GM06990 (cell line): ENCODE results near the gene WDR45.

Experiments used
- DNase-seq: peaks from one replicate; pipeline ENCODE4 v3.0.0-alpha.2; 2011; ENCODE audit not compliant: insufficient read length; ENCODE audit errors: extremely low read depth
- H3K27me3 ChIP-seq: replicated peaks from 2 replicates; pipeline ENCODE4 v1.6.0; 2011; ENCODE audit warnings: low read length; ENCODE audit not compliant: control insufficient read depth, insufficient read depth
- H3K36me3 ChIP-seq: 2 replicates; pipeline ENCODE4 v1.5.1; 2011; ENCODE audit warnings: low read length; ENCODE audit not compliant: control insufficient read depth, insufficient read depth
- H3K4me3 ChIP-seq: replicated peaks from 2 replicates; pipeline ENCODE4 v1.5.1; 2011; ENCODE audit warnings: low read depth, mild to moderate bottlenecking, control low read depth, low read length
- TF ChIP-seq, protein P1 (sequence below): IDR thresholded peaks from 2 replicates; pipeline ENCODE4 v1.5.1; 2011; ENCODE audit warnings: low read length, control low read depth, mild to moderate bottlenecking, inconsistent platforms; ENCODE audit not compliant: insufficient read depth, poor library complexity, severe bottlenecking

Gene WDR45

DNA sequence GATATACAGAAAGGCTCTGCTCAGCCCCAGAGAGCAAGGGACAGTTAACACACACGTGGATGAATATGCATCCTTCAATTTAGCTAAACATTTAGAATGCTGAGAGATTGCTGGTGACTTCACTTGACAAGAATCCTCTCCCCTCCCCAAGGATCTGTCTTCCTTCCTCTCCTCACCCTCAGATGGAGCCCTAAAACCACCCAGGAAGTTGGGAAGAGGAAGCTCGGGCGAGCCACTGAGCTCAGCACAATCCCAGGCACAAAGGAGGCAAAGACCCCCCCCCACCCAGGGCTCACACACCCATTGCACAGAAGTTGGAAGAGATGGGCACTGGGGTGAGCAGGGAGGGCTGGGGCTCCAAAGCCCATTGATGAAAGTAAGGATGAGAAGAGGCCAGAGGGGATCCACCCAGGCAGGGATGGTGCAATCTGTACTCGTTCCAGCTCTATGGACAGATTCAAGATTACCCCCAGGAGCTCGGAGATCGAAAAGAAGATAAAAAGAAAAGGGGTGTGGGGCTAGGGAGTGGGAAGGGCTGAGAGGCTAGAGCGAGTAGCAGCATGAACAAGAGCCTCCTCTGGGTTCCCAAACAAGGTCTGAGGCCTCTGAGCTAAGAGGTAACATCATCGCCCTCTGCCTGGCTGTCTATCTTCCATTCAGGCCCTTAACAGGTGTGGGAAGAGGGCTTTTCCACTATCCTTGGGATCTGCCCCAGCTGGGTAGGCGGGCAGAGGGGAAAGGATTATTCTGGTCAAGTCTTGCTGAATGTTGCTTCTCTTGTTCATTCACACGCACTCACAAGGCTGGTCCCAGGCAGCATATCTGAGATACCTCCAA, 37.7 kb downstream of the WDR45 start:
- Histone ChIP-seq H3K27me3 (no peaks in the 10 kb centered on the region), H3K4me3 (peak overlapping the region; percentile 75), H3K36me3 (peaks cover 3% of the 10 kb centered on the region)
- no peak for DNase-seq
- TF ChIP-seq, protein P1, sequence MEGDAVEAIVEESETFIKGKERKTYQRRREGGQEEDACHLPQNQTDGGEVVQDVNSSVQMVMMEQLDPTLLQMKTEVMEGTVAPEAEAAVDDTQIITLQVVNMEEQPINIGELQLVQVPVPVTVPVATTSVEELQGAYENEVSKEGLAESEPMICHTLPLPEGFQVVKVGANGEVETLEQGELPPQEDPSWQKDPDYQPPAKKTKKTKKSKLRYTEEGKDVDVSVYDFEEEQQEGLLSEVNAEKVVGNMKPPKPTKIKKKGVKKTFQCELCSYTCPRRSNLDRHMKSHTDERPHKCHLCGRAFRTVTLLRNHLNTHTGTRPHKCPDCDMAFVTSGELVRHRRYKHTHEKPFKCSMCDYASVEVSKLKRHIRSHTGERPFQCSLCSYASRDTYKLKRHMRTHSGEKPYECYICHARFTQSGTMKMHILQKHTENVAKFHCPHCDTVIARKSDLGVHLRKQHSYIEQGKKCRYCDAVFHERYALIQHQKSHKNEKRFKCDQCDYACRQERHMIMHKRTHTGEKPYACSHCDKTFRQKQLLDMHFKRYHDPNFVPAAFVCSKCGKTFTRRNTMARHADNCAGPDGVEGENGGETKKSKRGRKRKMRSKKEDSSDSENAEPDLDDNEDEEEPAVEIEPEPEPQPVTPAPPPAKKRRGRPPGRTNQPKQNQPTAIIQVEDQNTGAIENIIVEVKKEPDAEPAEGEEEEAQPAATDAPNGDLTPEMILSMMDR, result no peak

DNA sequence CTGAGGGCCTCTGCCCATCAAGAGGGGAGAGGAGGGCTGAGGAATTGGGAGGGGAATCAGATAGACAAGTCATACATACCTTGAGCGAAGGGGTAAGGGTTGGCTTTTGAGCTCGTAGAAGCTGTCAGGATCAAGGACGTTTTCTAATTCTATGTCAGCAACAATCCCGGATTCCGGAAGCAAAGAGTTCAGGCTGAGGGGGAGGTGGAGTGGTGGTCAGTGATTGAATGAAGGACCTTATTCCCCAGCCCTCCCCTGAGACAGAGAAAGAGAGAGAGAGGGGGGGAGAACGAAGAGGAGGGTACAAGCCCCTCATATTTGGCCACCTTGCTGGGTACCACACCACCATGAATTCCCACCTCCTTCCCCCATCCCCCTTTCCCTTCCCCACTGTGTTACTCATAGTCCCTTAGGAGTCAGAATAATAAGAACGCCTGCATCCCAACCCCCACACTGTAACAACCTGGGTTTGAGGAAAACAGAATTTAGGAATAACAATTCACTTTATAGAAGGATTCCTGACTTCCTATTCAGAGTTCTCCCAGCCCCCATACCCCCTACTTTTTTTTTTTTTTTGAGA, 39.2 kb downstream of the WDR45 start:
- DNase-seq, result no peak
- Histone ChIP-seq H3K4me3 (no peak overlapping the region), H3K36me3 (peaks cover 3% of the 10 kb centered on the region), H3K27me3 (no peaks in the 10 kb centered on the region)
- TF ChIP-seq, protein P1, result no peak

DNA sequence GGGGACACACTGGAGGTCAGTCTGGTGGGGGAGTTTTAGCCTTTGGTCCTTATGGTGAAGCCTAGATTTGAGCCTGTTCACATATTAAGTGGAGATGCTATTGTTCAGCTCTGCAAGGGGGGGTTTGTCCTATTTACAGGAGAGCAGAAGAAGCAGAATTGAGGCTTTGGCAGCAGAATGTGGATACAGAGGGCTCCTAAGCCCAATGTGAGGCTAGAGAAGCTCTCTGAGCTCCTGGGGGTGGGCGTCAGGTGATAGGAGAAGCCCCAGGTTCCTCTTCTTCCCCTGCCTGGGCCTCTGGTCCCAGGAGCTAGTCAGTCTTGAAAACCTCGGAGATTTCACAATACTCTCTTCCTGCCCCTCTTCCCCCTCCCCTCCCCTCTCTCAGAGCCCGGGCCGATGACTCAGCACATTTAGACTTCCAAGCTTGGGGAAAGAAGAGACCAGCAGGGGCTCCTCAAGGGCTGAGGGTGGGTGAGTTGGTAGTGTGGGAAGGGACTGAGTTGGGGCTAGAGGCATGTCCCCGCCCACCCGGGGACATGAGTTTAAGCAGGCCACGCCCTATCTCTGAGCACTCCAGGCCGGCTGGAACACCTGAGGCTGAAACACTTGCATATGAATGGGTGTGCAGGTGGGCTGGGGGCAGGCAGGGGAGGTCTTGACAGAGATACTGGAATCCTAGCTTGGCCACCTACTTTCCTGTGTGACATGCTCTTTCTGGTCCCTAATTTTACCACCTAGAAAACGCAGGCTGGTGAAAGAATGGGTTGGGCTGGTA, 39.9 kb downstream of the WDR45 start:
- H3K4me3 ChIP-seq, result no peak overlapping the region
- DNase-seq, result no peak
- no peaks in the 10 kb centered on the region for H3K27me3 ChIP-seq
- TF ChIP-seq, protein P1, result no peak
- H3K36me3 ChIP-seq, result peaks cover 3% of the 10 kb centered on the region

DNA sequence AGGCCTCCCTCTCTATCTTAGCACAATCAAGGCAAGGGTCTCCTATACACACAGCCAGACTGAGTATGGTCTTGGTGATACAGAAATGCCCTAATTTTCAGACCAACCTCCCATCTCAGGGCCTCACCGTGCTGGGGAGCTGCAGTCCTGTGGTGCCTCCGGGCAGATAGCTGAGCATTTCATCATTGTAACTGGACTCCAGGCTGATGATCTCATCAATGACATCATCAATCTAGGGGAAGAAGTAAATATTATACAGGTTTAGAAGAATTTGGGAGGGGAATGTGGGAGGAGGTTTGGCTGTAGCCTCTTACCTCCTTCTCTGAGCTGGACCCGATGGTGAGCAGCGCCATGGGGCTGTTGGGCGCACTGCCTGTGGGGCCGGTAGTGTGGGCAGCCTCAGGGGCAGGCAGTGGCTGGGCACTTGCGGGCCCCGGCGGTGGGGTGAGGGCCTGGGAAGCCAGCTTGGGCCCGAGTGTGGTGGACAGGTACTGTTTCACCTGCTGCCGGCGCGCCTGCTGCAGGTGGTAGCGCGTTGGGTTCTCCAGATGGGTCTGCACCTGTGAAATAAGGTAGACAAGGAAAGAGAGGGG, 41.7 kb downstream of the WDR45 start:
- Histone ChIP-seq H3K27me3 (no peaks in the 10 kb centered on the region), H3K36me3 (peaks cover 9% of the 10 kb centered on the region), H3K4me3 (no peak overlapping the region)
- no peak for DNase-seq
- TF ChIP-seq, protein P1, result no peak

DNA sequence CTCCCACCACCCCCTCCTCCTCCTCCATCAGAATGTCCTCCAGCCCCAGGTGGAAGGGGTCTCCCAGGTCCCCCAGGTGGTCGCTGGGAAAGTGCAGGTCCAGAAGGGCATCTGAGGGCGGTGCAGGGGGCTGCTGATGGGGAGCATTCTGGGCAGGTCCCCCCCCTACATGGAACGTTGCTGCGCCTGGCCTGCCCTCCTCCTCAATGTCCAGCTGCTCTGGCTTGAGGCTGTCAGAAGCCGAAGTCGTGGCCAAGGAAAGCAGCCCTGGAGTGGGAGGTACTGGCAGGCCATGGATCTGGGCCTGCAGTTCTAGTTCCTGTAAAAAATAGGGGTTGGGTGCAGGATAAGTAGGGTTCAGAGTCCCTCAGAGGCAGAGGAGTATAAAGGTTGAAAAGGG, 49.4 kb downstream of the WDR45 start:
- TF ChIP-seq, protein P1, result no peak
- no peak for DNase-seq
- Histone ChIP-seq H3K27me3 (no peaks in the 10 kb centered on the region), H3K36me3 (peaks cover 8% of the 10 kb centered on the region), H3K4me3 (no peak overlapping the region)
